AG09319 (cell line): ENCODE data around the gene PTRH1.

ENCODE experiments used
- DNase-seq: peaks from one replicate; pipeline ENCODE4 v3.0.0-alpha.2; 2010; ENCODE audit warnings: low read depth; ENCODE audit errors: extremely low read depth
- CTCF ChIP-seq: IDR thresholded peaks from 2 replicates; pipeline ENCODE4 v1.5.1; 2011; ENCODE audit warnings: low read depth, mild to moderate bottlenecking, inconsistent platforms, low read length, moderate library complexity

PTRH1 gene

GRCh38 chr9:127714951-127715469 lies 453 bp downstream of the PTRH1 start:
- TF ChIP-seq CTCF, result no peak
- no peak for DNase-seq

- DNase-seq, result no peak
- TF ChIP-seq CTCF, result no peak
Observed at GRCh38 chr9:127714020-127714750, 1.3 kb downstream of the PTRH1 start.

- TF ChIP-seq CTCF, result no peak
- DNase-seq, result no peak
Observed at GRCh38 chr9:127712867-127713266, 2.6 kb downstream of the PTRH1 start.

- DNase-seq, result no peak
- TF ChIP-seq CTCF, result no peak
Observed at GRCh38 chr9:127712371-127712770, 3.1 kb downstream of the PTRH1 start.

- no peak for TF ChIP-seq CTCF
- no peak for DNase-seq
Observed at GRCh38 chr9:127711831-127712274, 3.6 kb downstream of the PTRH1 start.

GRCh38 chr9:127711226-127711701 lies 4.2 kb downstream of the PTRH1 start:
- no peak for TF ChIP-seq CTCF
- DNase-seq, result no peak

- TF ChIP-seq CTCF, result no peak
- no peak for DNase-seq
Observed at GRCh38 chr9:127710204-127710783, 5.2 kb downstream of the PTRH1 start.
